ENCODE data around the gene CDCA3.

CDCA3 gene

GRCh38 chr12:6860942-6861341 lies 9.9 kb upstream of the CDCA3 start:
- Histone ChIP-seq H3K36me3 (replicated peaks; ENCODE audit: insufficient read depth, low read length) (peaks cover 17% of the 10 kb centered on the region), H3K9me2 (replicated peaks; ENCODE audit: insufficient read depth, low read length) (no peaks in the 10 kb centered on the region), H2AFZ (ENCODE audit: low read length) (no peak overlapping the region), H3K27me3 (replicated peaks; ENCODE audit: insufficient read depth, low read length) (no peaks in the 10 kb centered on the region), H3K4me3 (ENCODE audit: low read length) (no peak overlapping the region), H3F3A (ENCODE audit: insufficient read depth, low read length) (no peaks in the 10 kb centered on the region), H3K4me1 (ENCODE audit: low read length) (no peaks in the 10 kb centered on the region), H3K9me3 (replicated peaks; ENCODE audit: insufficient read depth, low read length) (no peaks in the 10 kb centered on the region), H3K27ac (ENCODE audit: low read length) (no peak overlapping the region), H3K4me2 (ENCODE audit: low read depth, low read length) (no peak overlapping the region), H3K79me2 (ENCODE audit: low read length) (peaks cover 5% of the 10 kb centered on the region; the same call in 1 of the 2 replicates), H4K20me1 (ENCODE audit: insufficient read depth, low read length) (no peaks in the 10 kb centered on the region), H3K9ac (ENCODE audit: low read length) (no peak overlapping the region)
- no peak for DNase-seq
- no peak for TF ChIP-seq EZH2phosphoT487 (IDR thresholded peaks at IDR 0.05; ENCODE audit: low read length)
- no peak for TF ChIP-seq CTCF (IDR thresholded peaks at IDR 0.05; ENCODE audit: low read length)
- TF ChIP-seq EZH2 (optimal IDR thresholded peaks at IDR 0.05; ENCODE audit: low read depth, low read length) = no peak

GRCh38 chr12:6860116-6860515 lies 9.0 kb upstream of the CDCA3 start:
- Histone ChIP-seq H3K27me3 (replicated peaks; ENCODE audit: insufficient read depth, low read length) (no peaks in the 10 kb centered on the region), H3K36me3 (replicated peaks; ENCODE audit: insufficient read depth, low read length) (peaks cover 17% of the 10 kb centered on the region), H3K4me1 (ENCODE audit: low read length) (no peaks in the 10 kb centered on the region), H2AFZ (ENCODE audit: low read length) (no peak overlapping the region), H3K9ac (ENCODE audit: low read length) (no peak overlapping the region), H3F3A (ENCODE audit: insufficient read depth, low read length) (no peaks in the 10 kb centered on the region), H3K9me2 (replicated peaks; ENCODE audit: insufficient read depth, low read length) (no peaks in the 10 kb centered on the region), H4K20me1 (ENCODE audit: insufficient read depth, low read length) (no peaks in the 10 kb centered on the region), H3K9me3 (replicated peaks; ENCODE audit: insufficient read depth, low read length) (no peaks in the 10 kb centered on the region), H3K4me2 (ENCODE audit: low read depth, low read length) (no peak overlapping the region), H3K4me3 (ENCODE audit: low read length) (no peak overlapping the region), H3K79me2 (ENCODE audit: low read length) (peaks cover 13% of the 10 kb centered on the region), H3K27ac (ENCODE audit: low read length) (no peak overlapping the region)
- no peak for TF ChIP-seq EZH2 (optimal IDR thresholded peaks at IDR 0.05; ENCODE audit: low read depth, low read length)
- TF ChIP-seq CTCF (IDR thresholded peaks at IDR 0.05; ENCODE audit: low read length) = no peak
- no peak for TF ChIP-seq EZH2phosphoT487 (IDR thresholded peaks at IDR 0.05; ENCODE audit: low read length)
- no peak for DNase-seq

- Histone ChIP-seq H3K4me2 (ENCODE audit: low read depth, low read length) (no peak overlapping the region), H3K27me3 (replicated peaks; ENCODE audit: insufficient read depth, low read length) (no peaks in the 10 kb centered on the region), H3K36me3 (replicated peaks; ENCODE audit: insufficient read depth, low read length) (peaks cover 17% of the 10 kb centered on the region), H3K9me3 (replicated peaks; ENCODE audit: insufficient read depth, low read length) (no peaks in the 10 kb centered on the region), H3K9me2 (replicated peaks; ENCODE audit: insufficient read depth, low read length) (no peaks in the 10 kb centered on the region), H3K27ac (ENCODE audit: low read length) (no peak overlapping the region), H3K79me2 (ENCODE audit: low read length) (peaks cover 26% of the 10 kb centered on the region), H3K4me3 (ENCODE audit: low read length) (no peak overlapping the region), H4K20me1 (ENCODE audit: insufficient read depth, low read length) (no peaks in the 10 kb centered on the region), H3K9ac (ENCODE audit: low read length) (no peak overlapping the region), H2AFZ (ENCODE audit: low read length) (no peak overlapping the region), H3K4me1 (ENCODE audit: low read length) (peaks cover 4% of the 10 kb centered on the region), H3F3A (ENCODE audit: insufficient read depth, low read length) (no peaks in the 10 kb centered on the region)
- DNase-seq = no peak
- no peak for TF ChIP-seq EZH2 (optimal IDR thresholded peaks at IDR 0.05; ENCODE audit: low read depth, low read length)
- no peak for TF ChIP-seq EZH2phosphoT487 (IDR thresholded peaks at IDR 0.05; ENCODE audit: low read length)
- no peak for TF ChIP-seq CTCF (IDR thresholded peaks at IDR 0.05; ENCODE audit: low read length)
Measured at GRCh38 chr12:6858799-6859198, 7.7 kb upstream of the CDCA3 start.

All from MM.1S (cell line).